Peyer's patch (tissue), 4 donors: ENCODE measurements around the gene C3orf80. TPM values are rescaled to one million over a fixed set of nuclear protein-coding genes. Genes with fewer than 3 reads are reported as not detected.

Source experiments
- DNase-seq, 3 donors: peaks; one replicate each; pipeline ENCODE4 v3.0.0-alpha.2; 2017 to 2019
- H3K27ac ChIP-seq, 4 donors: fragments of 200-600 bp; sonication (generic); one replicate each; pipeline ENCODE4 v1.5.1; 2016 to 2019
- H3K27me3 ChIP-seq, 2 donors: fragments of 200-600 bp; sonication (generic); one replicate each; pipeline ENCODE4 v1.5.1; 2019
- H3K36me3 ChIP-seq, 3 donors: fragments of 200-600 bp; sonication (generic); one replicate each; pipeline ENCODE4 v1.5.1; 2016 to 2019
- H3K4me1 ChIP-seq, 4 donors: fragments of 200-600 bp; sonication (generic); one replicate each; pipeline ENCODE4 v1.5.1; 2016 to 2019
- H3K4me3 ChIP-seq, 4 donors: fragments of 200-600 bp; sonication (generic); 1 replicate in 3 of 4; 2 replicates in 1 of 4; pipeline ENCODE4 v1.5.1; 2016 to 2019; ENCODE audit warnings: mild to moderate bottlenecking in 1 of 4
- H3K9me3 ChIP-seq, 4 donors: fragments of 200-600 bp; sonication (generic); one replicate each; pipeline ENCODE4 v1.5.1; 2016 to 2019; ENCODE audit warnings: mild to moderate bottlenecking in 1 of 4
- POLR2A ChIP-seq, 2 donors: fragments of 450-650 bp; IDR thresholded peaks; one replicate each; pipeline ENCODE4 v1.5.1; 2017; ENCODE audit warnings: antibody characterized with exemption in 2 of 2, mild to moderate bottlenecking in 2 of 2, moderate library complexity in 2 of 2
- total RNA-seq, 4 donors: library from RNA; depleted of rRNA; stranded (reverse); fragments of >200 nt; gene quantifications; one replicate each; pipeline ENCODE4 v1.1.0, GENCODE V29; 2016
- TF ChIP-seq, protein P1 (sequence below), 6 experiments: fragments of 450-650 bp in 4 of 6; fragments of 200-600 bp in 2 of 6; sonication (generic) in 1 of 6; IDR thresholded peaks; one replicate each; pipeline ENCODE4 v1.5.1; 2017 to 2019; ENCODE audit warnings: antibody characterized with exemption in 6 of 6, mild to moderate bottlenecking in 3 of 6, moderate library complexity in 1 of 6

C3orf80 gene
- total RNA-seq, 4 donors from 2014 or later = 0.57 to 0.88 TPM; not detected in 2

DNA sequence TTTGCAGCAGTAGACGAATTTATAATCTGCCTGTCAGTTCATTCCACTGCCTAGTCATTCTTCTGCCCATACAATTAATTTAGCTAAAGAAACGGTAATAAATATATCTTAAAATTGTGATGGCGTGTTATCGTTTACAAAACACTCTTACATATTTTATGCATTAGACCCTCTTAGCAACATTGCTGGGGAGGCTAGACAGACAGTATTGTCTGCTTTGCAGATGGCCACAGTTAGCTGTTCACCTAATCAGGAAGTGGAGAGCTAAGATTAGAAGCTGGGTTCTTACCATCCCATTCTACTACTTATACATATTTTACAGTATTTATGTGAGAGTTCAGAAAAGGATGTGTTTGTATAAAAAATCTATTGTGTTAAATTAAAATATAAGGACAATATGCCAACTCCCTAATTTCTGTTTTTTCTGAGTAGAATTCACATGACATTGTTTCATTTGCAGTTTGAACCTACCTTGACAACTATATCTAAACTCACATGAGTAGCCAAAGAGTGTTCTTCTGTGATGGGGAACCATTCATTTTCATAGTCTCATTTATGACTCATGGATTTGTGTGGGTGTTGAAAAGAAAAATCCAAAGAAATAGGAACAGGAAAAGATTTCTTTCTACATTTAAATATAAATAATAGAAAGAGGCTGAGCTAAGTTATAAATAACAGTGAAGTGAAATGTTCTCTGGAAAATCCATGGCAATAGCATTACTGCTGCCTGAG, 41.7 kb upstream of the C3orf80 start:
- Histone ChIP-seq H3K9me3 (no peaks in the 10 kb centered on the region), H3K4me3 (no peak overlapping the region), H3K4me1 (peaks cover 0 to 12% (median 0%) of the 10 kb centered on the region in 4 donors), H3K27me3 (no peaks in the 10 kb centered on the region), H3K27ac (no peak overlapping the region), H3K36me3 (no peaks in the 10 kb centered on the region)
- DNase-seq = no peak
- TF ChIP-seq, protein P1, sequence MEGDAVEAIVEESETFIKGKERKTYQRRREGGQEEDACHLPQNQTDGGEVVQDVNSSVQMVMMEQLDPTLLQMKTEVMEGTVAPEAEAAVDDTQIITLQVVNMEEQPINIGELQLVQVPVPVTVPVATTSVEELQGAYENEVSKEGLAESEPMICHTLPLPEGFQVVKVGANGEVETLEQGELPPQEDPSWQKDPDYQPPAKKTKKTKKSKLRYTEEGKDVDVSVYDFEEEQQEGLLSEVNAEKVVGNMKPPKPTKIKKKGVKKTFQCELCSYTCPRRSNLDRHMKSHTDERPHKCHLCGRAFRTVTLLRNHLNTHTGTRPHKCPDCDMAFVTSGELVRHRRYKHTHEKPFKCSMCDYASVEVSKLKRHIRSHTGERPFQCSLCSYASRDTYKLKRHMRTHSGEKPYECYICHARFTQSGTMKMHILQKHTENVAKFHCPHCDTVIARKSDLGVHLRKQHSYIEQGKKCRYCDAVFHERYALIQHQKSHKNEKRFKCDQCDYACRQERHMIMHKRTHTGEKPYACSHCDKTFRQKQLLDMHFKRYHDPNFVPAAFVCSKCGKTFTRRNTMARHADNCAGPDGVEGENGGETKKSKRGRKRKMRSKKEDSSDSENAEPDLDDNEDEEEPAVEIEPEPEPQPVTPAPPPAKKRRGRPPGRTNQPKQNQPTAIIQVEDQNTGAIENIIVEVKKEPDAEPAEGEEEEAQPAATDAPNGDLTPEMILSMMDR (IDR thresholded peaks at IDR 0.05) = no peak
- TF ChIP-seq POLR2A (IDR thresholded peaks at IDR 0.05) = no peak

DNA sequence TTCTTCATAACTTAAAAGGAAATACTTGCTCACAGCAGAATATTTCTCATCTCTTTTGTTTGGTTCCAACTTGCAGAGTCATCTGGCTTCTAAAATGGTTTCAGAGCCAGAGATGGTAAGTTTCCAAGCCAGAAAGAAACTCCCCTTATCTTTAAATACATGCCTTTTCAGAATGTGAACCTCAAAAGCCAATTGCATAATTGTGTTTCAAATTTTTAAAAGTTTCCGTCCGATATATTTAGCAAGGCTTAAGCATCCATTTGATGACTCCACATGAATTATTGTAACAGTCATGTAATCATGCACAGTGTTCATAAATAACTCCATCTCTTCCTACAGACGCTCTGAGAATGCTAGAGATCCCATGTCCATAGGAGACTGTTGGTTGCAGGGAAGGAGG, 40.6 kb upstream of the C3orf80 start:
- DNase-seq = no peak
- no peaks in the 10 kb centered on the region for H3K27me3 ChIP-seq
- H3K4me1 ChIP-seq = peaks cover 0 to 12% (median 0%) of the 10 kb centered on the region in 4 donors
- no peak overlapping the region for H3K27ac ChIP-seq
- H3K36me3 ChIP-seq = no peaks in the 10 kb centered on the region
- H3K4me3 ChIP-seq = no peak overlapping the region
- TF ChIP-seq, protein P1 (IDR thresholded peaks at IDR 0.05) = no peak
- TF ChIP-seq POLR2A (IDR thresholded peaks at IDR 0.05) = no peak
- H3K9me3 ChIP-seq = no peaks in the 10 kb centered on the region

DNA sequence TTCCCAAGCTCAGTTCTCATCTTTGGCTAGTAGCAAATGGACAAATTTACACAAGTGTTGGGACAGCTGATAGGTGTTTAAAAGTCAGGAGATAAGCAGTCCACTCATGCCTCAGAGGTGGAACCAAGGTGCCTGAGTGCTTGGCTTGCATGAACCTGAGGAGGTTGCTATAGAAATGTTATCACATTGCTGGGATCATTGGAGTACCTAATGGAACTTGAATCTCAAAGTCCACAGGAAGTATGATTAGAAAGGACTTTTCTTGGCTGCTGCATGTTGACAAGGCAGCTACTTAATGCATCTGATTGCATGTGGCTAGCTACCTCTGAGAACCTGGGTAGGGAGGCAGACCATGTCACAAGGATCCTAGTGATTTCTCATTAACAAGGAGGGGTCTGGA, 39.5 kb upstream of the C3orf80 start:
- no peaks in the 10 kb centered on the region for H3K27me3 ChIP-seq
- peaks cover 0 to 12% (median 0%) of the 10 kb centered on the region in 4 donors for H3K4me1 ChIP-seq
- peak in 1 of 3 donors; percentile 59 for DNase-seq
- TF ChIP-seq, protein P1 (IDR thresholded peaks at IDR 0.05) = no peak
- no peak for TF ChIP-seq POLR2A (IDR thresholded peaks at IDR 0.05)
- H3K4me3 ChIP-seq = no peak overlapping the region
- H3K9me3 ChIP-seq = no peaks in the 10 kb centered on the region
- no peaks in the 10 kb centered on the region for H3K36me3 ChIP-seq
- no peak overlapping the region for H3K27ac ChIP-seq

DNA sequence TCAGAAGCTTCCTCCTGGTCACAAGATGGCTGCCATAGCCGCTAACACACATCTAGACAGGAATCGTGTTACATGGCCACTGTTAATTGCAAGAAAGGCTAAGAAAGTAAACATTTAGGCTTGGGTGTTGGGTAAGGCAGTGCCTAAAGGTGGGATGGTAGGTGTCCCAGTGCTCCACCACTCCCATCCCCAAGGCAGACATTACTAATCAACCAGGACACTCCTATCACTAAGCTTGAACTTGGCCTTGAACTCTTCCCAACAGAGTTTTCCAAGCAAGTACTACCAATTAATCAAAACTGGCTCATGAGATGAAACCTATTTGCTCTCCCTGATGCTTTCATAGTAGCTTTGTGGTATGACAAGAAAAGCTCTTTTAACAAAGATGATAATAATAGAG, 37.9 kb upstream of the C3orf80 start:
- no peaks in the 10 kb centered on the region for H3K27me3 ChIP-seq
- DNase-seq = no peak
- no peak for TF ChIP-seq POLR2A (IDR thresholded peaks at IDR 0.05)
- TF ChIP-seq, protein P1 (IDR thresholded peaks at IDR 0.05) = no peak
- peaks cover 0 to 12% (median 0%) of the 10 kb centered on the region in 4 donors for H3K4me1 ChIP-seq
- H3K4me3 ChIP-seq = no peak overlapping the region
- H3K27ac ChIP-seq = no peak overlapping the region
- no peaks in the 10 kb centered on the region for H3K9me3 ChIP-seq
- no peaks in the 10 kb centered on the region for H3K36me3 ChIP-seq

DNA sequence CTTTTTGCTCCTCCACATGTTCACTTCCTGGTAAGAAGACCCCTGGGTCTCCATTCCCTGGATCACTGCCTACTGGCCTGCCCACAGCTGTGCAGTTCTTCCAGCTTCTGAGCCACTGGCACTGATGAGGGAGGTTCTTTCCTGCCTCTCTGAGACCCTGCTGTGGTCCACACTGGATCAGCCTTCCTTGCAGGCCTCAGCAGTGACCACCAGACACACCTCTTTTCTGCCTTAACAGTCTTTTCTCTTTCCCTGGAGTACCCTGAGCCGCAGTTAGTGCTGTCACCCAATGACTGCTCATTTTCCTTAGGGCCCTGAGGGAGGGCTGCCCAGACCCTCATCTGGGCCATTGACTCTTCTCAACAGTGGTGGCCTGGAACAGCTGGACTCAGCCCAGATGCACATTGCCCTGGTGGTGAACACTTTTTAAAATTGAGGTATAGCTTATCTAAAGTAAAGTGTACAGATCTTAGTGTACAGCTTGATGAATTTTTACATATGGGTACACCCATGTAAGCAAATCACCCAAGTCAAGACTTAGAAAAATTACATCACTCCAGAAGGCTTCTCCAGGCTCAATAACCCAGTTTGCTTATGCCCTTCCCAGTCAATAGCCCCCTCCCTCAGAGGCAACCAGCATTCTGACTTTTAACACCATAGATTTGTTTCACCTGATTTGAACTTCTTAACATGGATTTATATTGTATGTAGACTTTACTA, 32.8 kb upstream of the C3orf80 start:
- no peaks in the 10 kb centered on the region for H3K9me3 ChIP-seq
- H3K27me3 ChIP-seq = no peaks in the 10 kb centered on the region
- DNase-seq = no peak
- no peaks in the 10 kb centered on the region for H3K4me1 ChIP-seq
- H3K36me3 ChIP-seq = no peaks in the 10 kb centered on the region
- TF ChIP-seq, protein P1 (IDR thresholded peaks at IDR 0.05) = no peak
- no peak for TF ChIP-seq POLR2A (IDR thresholded peaks at IDR 0.05)
- no peak overlapping the region for H3K27ac ChIP-seq
- H3K4me3 ChIP-seq = no peak overlapping the region
